Measurements from ENCODE around the gene PLA2G4B.

Gene PLA2G4B

DNA sequence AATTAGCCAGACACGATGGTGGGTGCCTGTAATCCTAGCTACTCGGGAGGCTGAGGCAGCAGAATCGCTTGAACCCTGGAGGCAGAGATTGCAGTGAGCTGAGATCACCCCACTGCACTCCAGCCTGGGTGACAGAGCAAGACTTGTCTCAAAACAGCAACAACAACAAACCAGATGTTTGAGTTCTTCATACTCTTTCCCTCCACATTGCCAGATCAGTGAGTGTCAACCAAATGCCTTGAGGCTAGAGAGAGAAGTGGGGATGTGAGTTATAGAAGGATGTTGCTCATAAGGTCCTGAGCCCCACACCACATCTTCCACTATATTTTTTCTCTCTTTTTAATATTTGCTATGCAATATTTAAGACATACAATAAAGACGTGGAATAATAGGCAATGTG is 44.6 kb upstream of the PLA2G4B start:
- TF ChIP-seq, protein P1, sequence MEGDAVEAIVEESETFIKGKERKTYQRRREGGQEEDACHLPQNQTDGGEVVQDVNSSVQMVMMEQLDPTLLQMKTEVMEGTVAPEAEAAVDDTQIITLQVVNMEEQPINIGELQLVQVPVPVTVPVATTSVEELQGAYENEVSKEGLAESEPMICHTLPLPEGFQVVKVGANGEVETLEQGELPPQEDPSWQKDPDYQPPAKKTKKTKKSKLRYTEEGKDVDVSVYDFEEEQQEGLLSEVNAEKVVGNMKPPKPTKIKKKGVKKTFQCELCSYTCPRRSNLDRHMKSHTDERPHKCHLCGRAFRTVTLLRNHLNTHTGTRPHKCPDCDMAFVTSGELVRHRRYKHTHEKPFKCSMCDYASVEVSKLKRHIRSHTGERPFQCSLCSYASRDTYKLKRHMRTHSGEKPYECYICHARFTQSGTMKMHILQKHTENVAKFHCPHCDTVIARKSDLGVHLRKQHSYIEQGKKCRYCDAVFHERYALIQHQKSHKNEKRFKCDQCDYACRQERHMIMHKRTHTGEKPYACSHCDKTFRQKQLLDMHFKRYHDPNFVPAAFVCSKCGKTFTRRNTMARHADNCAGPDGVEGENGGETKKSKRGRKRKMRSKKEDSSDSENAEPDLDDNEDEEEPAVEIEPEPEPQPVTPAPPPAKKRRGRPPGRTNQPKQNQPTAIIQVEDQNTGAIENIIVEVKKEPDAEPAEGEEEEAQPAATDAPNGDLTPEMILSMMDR (IDR thresholded peaks at IDR 0.05) = no peak
- TF ChIP-seq ZFX (IDR thresholded peaks at IDR 0.05; ENCODE audit: borderline replicate concordance) = no peak
- no peak overlapping the region for H3K27ac ChIP-seq

DNA sequence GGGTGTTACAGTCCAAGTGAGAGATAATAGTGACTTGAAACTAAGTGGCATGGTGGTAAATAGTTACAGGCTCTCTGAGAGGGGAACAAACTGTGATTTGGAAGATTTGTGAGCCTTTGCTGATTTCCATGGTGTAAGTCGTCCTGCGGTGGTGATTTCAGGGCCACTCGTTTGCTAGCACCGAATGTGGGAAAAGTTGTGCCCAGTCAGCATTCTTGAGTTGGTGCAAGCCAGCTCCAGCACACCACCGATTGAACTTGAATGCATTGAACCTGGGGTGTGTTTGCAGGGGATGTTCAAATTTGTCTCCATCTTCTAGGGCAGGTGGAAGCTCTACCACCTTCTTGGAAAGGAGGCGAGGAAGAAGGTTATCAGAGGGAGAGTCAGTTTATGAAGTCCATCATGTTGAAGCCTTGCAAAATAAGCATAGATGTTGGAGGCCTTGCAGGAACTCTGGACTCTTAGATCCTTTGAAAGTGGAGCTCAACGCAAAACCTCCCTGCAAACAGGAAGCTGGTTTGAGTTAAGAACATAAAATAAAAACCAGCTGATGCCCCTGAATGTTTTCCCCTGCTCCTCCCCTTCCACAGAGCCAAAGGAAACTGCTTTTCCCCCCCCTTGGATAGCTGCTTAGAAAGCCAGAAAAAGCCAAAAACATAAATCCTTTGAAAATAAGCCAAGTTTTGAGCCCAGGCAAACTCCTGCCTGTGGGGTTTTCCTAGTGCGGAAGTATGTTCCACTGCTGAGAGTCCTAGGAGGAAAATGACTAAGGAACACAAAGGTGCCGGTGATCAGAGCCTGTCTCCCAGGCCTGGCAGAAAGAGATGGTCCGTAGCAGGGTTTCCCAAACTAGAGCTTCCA is 42.4 kb upstream of the PLA2G4B start:
- H3K27ac ChIP-seq = no peak overlapping the region
- no peak for TF ChIP-seq ZFX (IDR thresholded peaks at IDR 0.05; ENCODE audit: borderline replicate concordance)
- TF ChIP-seq, protein P1 (IDR thresholded peaks at IDR 0.05) = no peak

DNA sequence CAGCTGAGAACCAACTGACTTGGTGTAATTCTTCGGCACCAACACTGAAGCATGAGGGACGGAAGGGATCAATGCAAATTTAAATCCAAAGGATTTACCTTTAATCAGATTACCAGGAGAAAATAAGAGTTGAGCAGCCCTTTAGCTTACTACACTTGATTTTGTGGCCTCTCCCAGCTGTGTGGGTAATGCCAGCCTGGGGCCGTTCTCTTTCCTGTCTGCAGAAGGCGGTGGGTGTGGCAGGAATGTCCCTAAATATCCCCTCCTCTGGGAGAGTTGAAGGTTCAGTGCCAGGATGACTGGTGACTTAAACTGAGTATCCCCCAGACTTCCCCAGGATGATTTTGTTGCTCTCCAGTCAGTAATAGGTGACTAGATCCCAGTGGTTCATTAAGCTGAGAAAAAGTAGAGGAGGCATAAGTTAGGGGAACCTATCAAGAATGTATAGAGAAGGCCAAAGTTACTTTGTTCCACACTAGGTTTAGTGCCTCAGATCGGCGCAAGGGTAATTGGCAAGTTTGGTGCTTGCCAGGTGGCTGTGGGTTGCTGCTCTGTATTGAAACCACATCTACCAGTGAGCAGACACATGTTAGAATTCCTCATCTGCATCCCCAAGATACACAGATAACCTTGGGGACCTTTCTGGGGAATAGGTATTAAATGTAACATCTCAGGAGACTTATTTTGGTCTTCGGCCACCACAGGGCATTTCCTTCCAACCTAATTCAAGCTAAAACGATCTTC is 41.3 kb upstream of the PLA2G4B start:
- no peak for TF ChIP-seq ZFX (IDR thresholded peaks at IDR 0.05; ENCODE audit: borderline replicate concordance)
- TF ChIP-seq, protein P1 (IDR thresholded peaks at IDR 0.05) = no peak
- H3K27ac ChIP-seq = no peak overlapping the region

DNA sequence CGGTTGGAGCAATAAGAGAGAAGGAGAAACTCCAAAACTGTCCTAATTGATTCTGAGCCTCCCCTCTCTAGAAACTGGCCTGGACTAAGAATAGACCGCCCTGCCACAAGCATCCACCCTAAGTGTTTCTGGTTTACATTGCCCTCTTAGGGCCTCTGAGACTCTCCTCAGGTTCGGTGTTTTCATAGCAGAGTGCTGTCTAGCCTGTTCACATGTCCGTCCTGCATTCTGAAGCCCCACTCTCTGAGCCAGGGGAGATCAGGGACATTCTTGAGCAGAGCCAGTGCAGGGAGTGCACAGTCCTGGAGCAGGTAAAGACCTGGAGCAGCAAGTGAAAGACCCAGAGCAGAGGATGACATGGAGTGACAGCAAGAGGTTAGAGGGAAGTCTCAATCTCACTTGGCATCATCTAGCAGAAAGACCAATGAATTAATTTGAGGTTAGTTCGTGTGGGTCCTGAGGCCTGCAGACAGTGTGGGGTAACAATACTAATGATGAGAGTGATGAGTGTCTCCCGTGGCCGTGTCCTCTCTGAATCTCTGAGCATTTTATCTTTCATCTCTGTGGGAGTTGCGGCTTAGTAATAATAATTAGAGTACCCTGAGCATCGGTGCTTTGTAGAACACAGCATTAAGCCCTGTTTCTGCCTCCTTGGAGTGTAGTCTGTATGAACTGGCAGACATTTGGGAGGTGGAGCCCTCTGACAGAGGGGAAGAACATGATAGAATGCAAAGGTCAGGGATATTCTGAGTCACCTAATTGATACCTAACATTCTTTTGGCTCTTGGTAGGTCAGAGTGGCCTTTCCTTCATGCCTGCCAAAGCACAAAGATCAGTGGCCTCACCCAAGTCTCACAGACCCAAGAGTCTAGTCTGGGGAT is 39.8 kb upstream of the PLA2G4B start:
- H3K27ac ChIP-seq = no peak overlapping the region
- TF ChIP-seq ZFX (IDR thresholded peaks at IDR 0.05; ENCODE audit: borderline replicate concordance) = no peak
- TF ChIP-seq, protein P1 (IDR thresholded peaks at IDR 0.05) = no peak

DNA sequence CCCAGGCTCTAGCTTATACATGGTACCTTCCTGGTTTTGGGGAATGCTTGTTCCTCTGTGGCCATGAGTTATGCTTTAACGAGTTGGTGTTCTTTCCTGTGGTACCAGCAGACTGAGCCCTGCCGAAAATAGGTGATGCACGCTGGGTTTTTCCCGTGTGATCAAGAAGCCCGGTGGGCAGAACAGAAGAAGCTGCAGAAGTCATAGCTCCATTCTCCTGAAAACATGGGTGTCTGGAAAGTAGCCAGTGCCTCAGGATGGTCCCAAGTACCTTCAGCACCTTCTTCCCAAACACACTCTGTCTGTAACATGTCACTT is 39.2 kb upstream of the PLA2G4B start:
- TF ChIP-seq ZFX (IDR thresholded peaks at IDR 0.05; ENCODE audit: borderline replicate concordance) = no peak
- TF ChIP-seq, protein P1 (IDR thresholded peaks at IDR 0.05) = no peak
- no peak overlapping the region for H3K27ac ChIP-seq

DNA sequence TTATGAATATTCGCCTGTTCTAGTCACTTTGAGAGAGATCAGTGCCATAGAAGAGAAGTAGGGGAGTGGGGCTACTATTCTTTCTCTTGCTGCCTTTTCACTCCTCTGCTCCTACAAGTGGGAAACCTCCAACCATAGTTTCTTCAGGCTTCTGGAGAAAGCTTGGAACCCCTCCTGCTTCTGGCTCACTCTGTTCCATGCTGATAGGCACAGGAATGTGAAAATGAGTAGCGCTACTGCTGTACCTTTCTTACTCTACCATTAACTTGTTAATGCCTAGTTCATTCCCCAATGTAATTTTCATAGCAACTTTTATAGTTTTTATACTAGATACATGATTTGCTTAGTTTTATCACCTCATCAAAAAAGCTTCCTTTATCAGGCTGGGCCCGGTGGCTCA is 37.5 kb upstream of the PLA2G4B start:
- H3K27ac ChIP-seq = no peak overlapping the region
- TF ChIP-seq, protein P1 (IDR thresholded peaks at IDR 0.05) = no peak
- no peak for TF ChIP-seq ZFX (IDR thresholded peaks at IDR 0.05; ENCODE audit: borderline replicate concordance)

Measured in 22Rv1 (cell line).